B cell (primary cell): ENCODE measurements around the gene GPATCH3.

Experiments used
- CTCF ChIP-seq: fragments of 200-600 bp; IDR thresholded peaks from one replicate; pipeline ENCODE4 v1.8.0; 2022; ENCODE audit warnings: antibody characterized with exemption, mild to moderate bottlenecking
- EZH2 ChIP-seq: IDR thresholded peaks from 2 replicates; pipeline ENCODE4 v1.6.1; 2012; ENCODE audit warnings: borderline replicate concordance, low read depth, mild to moderate bottlenecking, moderate library complexity, low read length; ENCODE audit not compliant: insufficient read depth, poor library complexity, severe bottlenecking

- TF ChIP-seq CTCF (no peak), EZH2 (no peak)
Observed at GRCh38 chr1:26889551-26890466, 10.5 kb downstream of the GPATCH3 start, which contains the start of gene GPN2.
